H9 (cell line): ENCODE results near the gene IFNGR1. TPM values are rescaled to one million over a fixed set of nuclear protein-coding genes. Genes with fewer than 3 reads are reported as not detected.

ENCODE experiments used
- DNase-seq: peaks from one replicate; pipeline ENCODE4 v3.0.0-alpha.2; 2017
- H2AFZ ChIP-seq: one replicate; pipeline ENCODE4 v1.6.1; 2013; ENCODE audit warnings: mild to moderate bottlenecking, low read length, control low read depth, moderate library complexity
- H2AK5ac ChIP-seq: 2 replicates; pipeline ENCODE4 v1.6.1; 2013; ENCODE audit warnings: low read length, control low read depth, mixed read lengths; ENCODE audit not compliant: insufficient read length
- H2BK120ac ChIP-seq: one replicate; pipeline ENCODE4 v1.6.1; 2013; ENCODE audit warnings: low read depth, mild to moderate bottlenecking, low read length, control low read depth, inconsistent platforms; ENCODE audit not compliant: poor library complexity, severe bottlenecking
- H2BK12ac ChIP-seq: 2 replicates; pipeline ENCODE4 v1.6.1; 2013; ENCODE audit warnings: low read length, control low read depth, mixed read lengths, low read depth; ENCODE audit not compliant: insufficient read length
- H2BK15ac ChIP-seq: 2 replicates; pipeline ENCODE4 v1.6.1; 2013; ENCODE audit warnings: low read depth, low read length, control low read depth
- H2BK20ac ChIP-seq: one replicate; pipeline ENCODE4 v1.6.1; 2013; ENCODE audit warnings: low read depth, mild to moderate bottlenecking, low read length, control low read depth, inconsistent platforms; ENCODE audit not compliant: poor library complexity, severe bottlenecking
- H2BK5ac ChIP-seq: 2 replicates; pipeline ENCODE4 v1.6.1; 2013; ENCODE audit warnings: low read length, control low read depth, mixed read lengths; ENCODE audit not compliant: insufficient read length
- H3K14ac ChIP-seq: 2 replicates; pipeline ENCODE4 v1.6.1; 2013; ENCODE audit warnings: low read length, control low read depth; ENCODE audit not compliant: insufficient read depth
- H3K18ac ChIP-seq: 2 replicates; pipeline ENCODE4 v1.6.1; 2013; ENCODE audit warnings: low read depth, mild to moderate bottlenecking, mixed read lengths, low read length, control low read depth; ENCODE audit not compliant: insufficient read length
- H3K23ac ChIP-seq: 2 replicates; pipeline ENCODE4 v1.6.1; 2013; ENCODE audit warnings: low read length, control low read depth, mixed read lengths, low read depth; ENCODE audit not compliant: insufficient read length
- H3K23me2 ChIP-seq: 2 replicates; pipeline ENCODE4 v1.6.1; 2013; ENCODE audit warnings: low read depth, mild to moderate bottlenecking, mixed read lengths, low read length, control low read depth; ENCODE audit not compliant: insufficient read length, poor library complexity, severe bottlenecking
- H3K27ac ChIP-seq: 2 replicates; pipeline ENCODE4 v1.5.1; 2013; ENCODE audit warnings: low read length, control low read depth, mixed read lengths, low read depth; ENCODE audit not compliant: insufficient read length
- H3K27me3 ChIP-seq: 2 replicates; pipeline ENCODE4 v1.6.1; 2013; ENCODE audit warnings: low read length, control low read depth, inconsistent platforms; ENCODE audit not compliant: insufficient read depth
- H3K4ac ChIP-seq: 2 replicates; pipeline ENCODE4 v1.6.1; 2013; ENCODE audit warnings: low read depth, mild to moderate bottlenecking, control low read depth, inconsistent platforms, low read length, moderate library complexity
- H3K4me1 ChIP-seq: 2 replicates; pipeline ENCODE4 v1.6.1; 2013; ENCODE audit warnings: low read length, control low read depth, inconsistent platforms; ENCODE audit not compliant: insufficient read depth
- H3K4me2 ChIP-seq: 2 replicates; pipeline ENCODE4 v1.6.1; 2013; ENCODE audit warnings: low read length, control low read depth, mixed read lengths; ENCODE audit not compliant: insufficient read length, insufficient read depth
- H3K56ac ChIP-seq: 2 replicates; pipeline ENCODE4 v1.6.1; 2013; ENCODE audit warnings: low read depth, mild to moderate bottlenecking, mixed read lengths, low read length, control low read depth; ENCODE audit not compliant: insufficient read length
- H3K79me1 ChIP-seq: 2 replicates; pipeline ENCODE4 v1.6.1; 2013; ENCODE audit warnings: low read depth, mild to moderate bottlenecking, moderate library complexity, low read length, control low read depth, inconsistent platforms; ENCODE audit not compliant: insufficient read depth, poor library complexity, severe bottlenecking
- H3K79me2 ChIP-seq: 2 replicates; pipeline ENCODE4 v1.6.1; 2013; ENCODE audit warnings: low read length, control low read depth, inconsistent platforms; ENCODE audit not compliant: insufficient read depth
- H3K9ac ChIP-seq: 2 replicates; pipeline ENCODE4 v1.6.1; 2013; ENCODE audit warnings: low read length, control low read depth, mixed read lengths; ENCODE audit not compliant: insufficient read length; ENCODE audit errors: extremely low read depth
- H3K9me3 ChIP-seq: one replicate; pipeline ENCODE4 v1.6.1; 2013; ENCODE audit warnings: low read depth, low read length, inconsistent platforms; ENCODE audit not compliant: control insufficient read depth
- H3T11ph ChIP-seq: one replicate; pipeline ENCODE4 v1.6.1; 2013; ENCODE audit warnings: mild to moderate bottlenecking, low read length, control low read depth, inconsistent platforms
- H4K20me1 ChIP-seq: one replicate; pipeline ENCODE4 v1.6.1; 2013; ENCODE audit not compliant: control insufficient read depth, insufficient read length, insufficient read depth
- H4K5ac ChIP-seq: 2 replicates; pipeline ENCODE4 v1.6.1; 2013; ENCODE audit warnings: low read depth, mild to moderate bottlenecking, mixed read lengths, low read length, control low read depth; ENCODE audit not compliant: insufficient read length
- H4K8ac ChIP-seq: replicated peaks from 2 replicates; pipeline ENCODE4 v1.6.1; 2013; ENCODE audit warnings: low read length, control low read depth, mixed read lengths, low read depth; ENCODE audit not compliant: insufficient read length
- H4K91ac ChIP-seq: 2 replicates; pipeline ENCODE4 v1.6.1; 2013; ENCODE audit warnings: low read depth, mild to moderate bottlenecking, moderate library complexity, mixed read lengths, low read length, control low read depth; ENCODE audit not compliant: insufficient read length
- H3K27ac Mint-ChIP-seq, 3 experiments: 2 replicates in 2 of 3; 3 replicates in 1 of 3; pipeline ENCODE4 v1.8.0; 2020 to 2021; ENCODE audit warnings: mixed read lengths in 3 of 3, mild to moderate bottlenecking in 1 of 3, moderate library complexity in 1 of 3
- H3K27me3 Mint-ChIP-seq: 2 replicates; pipeline ENCODE4 v1.8.0; 2021; ENCODE audit warnings: low read depth, mild to moderate bottlenecking, moderate library complexity, mixed read lengths
- H3K36me3 Mint-ChIP-seq, 3 experiments: 2 replicates in 2 of 3; 3 replicates in 1 of 3; pipeline ENCODE4 v1.8.0; 2020 to 2021; ENCODE audit warnings: low read depth in 3 of 3, mixed read lengths in 3 of 3; ENCODE audit not compliant: insufficient read depth in 1 of 3
- H3K4me1 Mint-ChIP-seq, 2 experiments: 2 replicates each; pipeline ENCODE4 v1.8.0; 2020; ENCODE audit warnings: mixed read lengths in 2 of 2
- H3K4me3 Mint-ChIP-seq, 2 experiments: 2 replicates in 1 of 2; 3 replicates in 1 of 2; pipeline ENCODE4 v1.8.0; 2020 to 2021; ENCODE audit warnings: mild to moderate bottlenecking in 2 of 2, mixed read lengths in 2 of 2, moderate library complexity in 1 of 2
- H3K9me3 Mint-ChIP-seq, 2 experiments: 2 replicates in 1 of 2; 3 replicates in 1 of 2; pipeline ENCODE4 v1.8.0; 2020; ENCODE audit warnings: mild to moderate bottlenecking in 2 of 2, mixed read lengths in 2 of 2, moderate library complexity in 1 of 2
- CTCF ChIP-seq: fragments of 200-600 bp; sonication (generic); conservative IDR thresholded peaks from 3 replicates; pipeline ENCODE4 v1.8.0; 2021; ENCODE audit warnings: antibody characterized with exemption, mild to moderate bottlenecking
- WGBS: extraction: QIAGEN DNeasy Blood & Tissue Kit; methylation state at CpG from one replicate; pipeline ENCODE4 v1.1.7; 2013; ENCODE audit warnings: missing lambda C conversion rate, low lambda C conversion rate, mixed read lengths; ENCODE audit not compliant: insufficient read length; ENCODE audit errors: extremely low coverage; 5-methylcytosine and 5-hydroxymethylcytosine counted together
- total RNA-seq: library from RNA; stranded (reverse); gene quantifications from 2 replicates; pipeline ENCODE4 v1.2.1, GENCODE V29; 2021

Gene IFNGR1
- total RNA-seq, 1 experiment from 2014 or later = 32.2 TPM

DNA sequence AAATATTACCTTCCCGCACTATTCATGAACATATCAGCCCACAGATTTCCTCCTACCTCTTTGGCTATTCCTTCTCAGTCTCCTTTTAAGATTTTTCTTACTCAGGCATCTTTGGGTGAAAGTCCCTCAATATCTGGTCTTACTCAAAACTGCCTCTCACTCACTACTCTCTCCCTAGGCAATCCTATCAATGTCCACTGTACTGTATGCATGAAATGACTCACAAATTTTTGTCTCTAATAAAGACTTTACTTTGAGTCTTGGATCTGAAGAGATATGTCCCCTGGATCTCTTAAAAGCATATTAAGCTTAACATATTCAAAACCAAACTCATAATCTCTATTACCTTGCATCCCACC, 70.2 kb downstream of the IFNGR1 start:
- no peaks in the 10 kb centered on the region for H4K20me1 ChIP-seq
- H3K9me3 ChIP-seq = no peaks in the 10 kb centered on the region
- DNase-seq = no peak
- H2BK15ac ChIP-seq = no peak overlapping the region
- no peak overlapping the region for H4K5ac ChIP-seq
- H4K8ac ChIP-seq = no peak overlapping the region
- no peak overlapping the region for H2AK5ac ChIP-seq
- no peaks in the 10 kb centered on the region for H3K27me3 ChIP-seq
- no peak overlapping the region for H3K27ac ChIP-seq
- H3K27me3 Mint-ChIP-seq = no peaks in the 10 kb centered on the region
- peaks cover 7 to 8% of the 10 kb centered on the region in 2 experiments; a peak in 4 of 5 replicates for H3K9me3 Mint-ChIP-seq
- no peak overlapping the region for H3K4me3 Mint-ChIP-seq
- no peak overlapping the region for H3K14ac ChIP-seq
- no CpG with 5 or more reads among the region's 1 CpG for WGBS
- no peak overlapping the region for H4K91ac ChIP-seq
- H2BK12ac ChIP-seq = no peak overlapping the region
- peaks cover 0 to 6% (median 0%) of the 10 kb centered on the region in 3 experiments; a peak in 1 of 7 replicates for H3K36me3 Mint-ChIP-seq
- H3K4me1 Mint-ChIP-seq = no peaks in the 10 kb centered on the region
- H3T11ph ChIP-seq = no peak overlapping the region
- no peaks in the 10 kb centered on the region for H3K79me1 ChIP-seq
- H2BK5ac ChIP-seq = no peak overlapping the region
- no peaks in the 10 kb centered on the region for H3K4me1 ChIP-seq
- no peaks in the 10 kb centered on the region for H3K23me2 ChIP-seq
- H3K18ac ChIP-seq = no peak overlapping the region
- no peak overlapping the region for H3K56ac ChIP-seq
- H3K9ac ChIP-seq = no peak overlapping the region
- H3K4me2 ChIP-seq = no peak overlapping the region
- no peak overlapping the region for H3K4ac ChIP-seq
- H2BK20ac ChIP-seq = no peak overlapping the region
- no peak overlapping the region for H2BK120ac ChIP-seq
- no peak overlapping the region for H3K27ac Mint-ChIP-seq
- no peak overlapping the region for H2AFZ ChIP-seq
- TF ChIP-seq CTCF = no peak
- H3K23ac ChIP-seq = no peak overlapping the region
- H3K79me2 ChIP-seq = no peaks in the 10 kb centered on the region
